Retina (tissue), 1 donor: ENCODE results near the gene LMF2.
"Not testable (repeated sequence)": the region's sequence is repeated elsewhere in the genome, so short reads cannot be mapped to it uniquely, and the experiment has no call there.

Source experiments
- DNase-seq: peaks from one replicate; pipeline ENCODE4 v3.0.0-alpha.2; 2016

Gene LMF2

GRCh38 chr22:50522806-50523438 is 15.4 kb upstream of the LMF2 start:
- DNase-seq = no peak

- DNase-seq = no peak
Observed at GRCh38 chr22:50522208-50522805, 14.8 kb upstream of the LMF2 start.

DNA sequence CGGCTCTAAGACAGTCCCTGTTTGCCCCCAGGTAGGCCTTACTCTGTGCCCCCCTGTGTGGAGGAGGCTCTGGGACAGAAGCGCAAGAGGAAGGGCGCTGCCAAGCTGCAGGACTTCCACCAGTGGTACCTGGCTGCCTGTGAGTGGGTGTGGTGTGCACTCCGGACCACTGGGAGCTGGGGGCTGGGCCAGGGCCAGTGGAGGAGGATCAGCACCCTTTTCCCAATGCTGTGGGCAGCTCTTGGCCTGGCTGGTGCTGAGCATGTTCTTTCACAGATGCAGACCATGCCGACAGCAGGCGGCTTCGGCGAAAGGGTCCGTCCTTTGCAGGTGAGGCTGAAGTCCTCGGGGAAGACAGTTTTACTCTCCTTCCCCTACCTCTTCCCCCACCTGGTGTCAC is 14.2 kb upstream of the LMF2 start:
- no peak for DNase-seq

- no peak for DNase-seq
Observed at GRCh38 chr22:50520826-50521453, 13.4 kb upstream of the LMF2 start.

- not testable (repeated sequence) for DNase-seq
Observed at GRCh38 chr22:50520184-50520583, 12.7 kb upstream of the LMF2 start.

DNA sequence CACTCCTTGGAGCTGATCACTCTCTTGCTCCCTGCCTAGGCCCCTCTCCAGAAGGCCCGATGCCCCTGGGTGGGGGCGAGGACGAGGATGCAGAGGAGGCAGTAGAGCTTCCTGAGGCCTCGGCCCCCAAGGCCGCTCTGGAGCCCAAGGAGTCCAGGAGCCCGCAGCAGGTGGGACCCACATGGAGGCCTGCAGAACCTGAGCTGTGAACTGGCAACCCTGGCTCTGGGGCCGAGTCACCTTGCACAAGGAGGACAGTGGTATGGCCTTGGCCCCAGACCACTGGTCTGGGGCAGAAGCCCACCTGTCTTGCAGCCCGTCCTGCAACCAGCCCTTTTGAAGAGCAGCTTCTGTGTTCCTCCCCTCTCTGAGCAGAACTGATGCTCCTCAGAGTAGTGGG is 11.6 kb upstream of the LMF2 start:
- no peak for DNase-seq

GRCh38 chr22:50518606-50519005 is 11.1 kb upstream of the LMF2 start:
- DNase-seq = no peak

GRCh38 chr22:50517495-50518260 is 10.2 kb upstream of the LMF2 start:
- DNase-seq = no peak

DNA sequence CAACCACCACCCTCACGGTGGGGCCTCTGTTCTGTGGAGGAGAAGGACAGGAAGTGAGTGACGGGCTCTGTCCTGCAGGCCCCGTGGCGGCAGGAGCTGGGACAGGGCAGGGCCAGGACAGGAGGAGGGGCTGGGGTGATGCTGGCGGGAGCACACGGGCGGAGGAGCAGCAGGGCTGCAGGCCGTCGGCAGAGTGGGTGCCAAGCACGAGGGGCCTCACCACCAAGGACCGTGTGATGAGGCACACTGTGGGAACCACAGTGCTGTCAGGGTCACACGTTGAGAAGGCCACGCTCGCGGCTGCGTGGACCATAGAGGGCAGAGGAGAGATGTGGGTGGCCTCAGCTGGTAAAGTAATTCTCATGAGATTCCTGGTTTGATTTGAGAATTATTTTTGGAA is 9.4 kb upstream of the LMF2 start:
- no peak for DNase-seq

DNA sequence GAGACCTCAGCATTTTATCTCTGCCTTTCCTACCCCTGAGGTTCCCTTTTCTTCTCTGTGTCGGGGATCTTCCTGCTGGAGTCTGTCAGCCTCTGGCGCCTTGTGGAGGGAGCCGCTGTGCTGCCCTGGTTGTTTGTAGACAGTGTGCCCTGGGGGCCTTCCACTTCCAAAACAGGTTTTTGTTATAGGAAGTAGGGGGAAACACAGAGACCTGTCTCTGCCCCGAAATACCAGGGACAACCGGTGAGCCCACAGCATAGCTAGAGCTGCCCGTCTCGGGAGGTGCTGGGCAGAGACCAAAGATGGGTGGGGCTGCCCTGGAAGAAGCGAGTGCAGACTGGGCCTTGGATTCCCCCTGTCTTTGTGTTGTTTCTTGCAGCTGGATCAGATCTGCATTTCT is 8.6 kb upstream of the LMF2 start:
- DNase-seq = no peak

GRCh38 chr22:50513175-50513574 is 5.7 kb upstream of the LMF2 start:
- no peak for DNase-seq

DNA sequence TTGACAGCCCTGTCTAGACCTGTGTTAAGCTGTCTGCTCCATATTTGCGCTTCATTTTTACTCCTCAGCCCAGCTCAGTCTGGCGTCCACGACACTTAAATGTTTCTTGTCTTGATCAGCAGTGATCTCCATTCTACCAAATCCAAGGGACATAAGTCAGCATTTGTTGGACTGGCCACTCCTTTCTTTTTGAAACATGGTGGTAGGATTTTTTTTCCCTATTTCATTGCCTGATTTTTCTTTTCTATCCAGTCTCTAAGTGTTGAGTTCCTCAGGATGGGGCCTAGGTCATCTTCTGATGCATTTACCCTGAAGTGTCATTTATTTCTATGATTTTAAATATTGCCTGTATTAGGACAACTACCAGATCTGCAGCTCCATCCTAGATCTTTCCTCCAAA is 1.4 kb upstream of the LMF2 start:
- no peak for DNase-seq

GRCh38 chr22:50507991-50508884 is 736 bp upstream of the LMF2 start, which contains the start of gene NCAPH2:
NCAPH2 (plus strand) TSS chr22:50508224; CDS start chr22:50508338, 114 bp downstream.
- peak; percentile 96 for DNase-seq

GRCh38 chr22:50506611-50507420 is 686 bp downstream of the LMF2 start:
- no peak for DNase-seq

DNA sequence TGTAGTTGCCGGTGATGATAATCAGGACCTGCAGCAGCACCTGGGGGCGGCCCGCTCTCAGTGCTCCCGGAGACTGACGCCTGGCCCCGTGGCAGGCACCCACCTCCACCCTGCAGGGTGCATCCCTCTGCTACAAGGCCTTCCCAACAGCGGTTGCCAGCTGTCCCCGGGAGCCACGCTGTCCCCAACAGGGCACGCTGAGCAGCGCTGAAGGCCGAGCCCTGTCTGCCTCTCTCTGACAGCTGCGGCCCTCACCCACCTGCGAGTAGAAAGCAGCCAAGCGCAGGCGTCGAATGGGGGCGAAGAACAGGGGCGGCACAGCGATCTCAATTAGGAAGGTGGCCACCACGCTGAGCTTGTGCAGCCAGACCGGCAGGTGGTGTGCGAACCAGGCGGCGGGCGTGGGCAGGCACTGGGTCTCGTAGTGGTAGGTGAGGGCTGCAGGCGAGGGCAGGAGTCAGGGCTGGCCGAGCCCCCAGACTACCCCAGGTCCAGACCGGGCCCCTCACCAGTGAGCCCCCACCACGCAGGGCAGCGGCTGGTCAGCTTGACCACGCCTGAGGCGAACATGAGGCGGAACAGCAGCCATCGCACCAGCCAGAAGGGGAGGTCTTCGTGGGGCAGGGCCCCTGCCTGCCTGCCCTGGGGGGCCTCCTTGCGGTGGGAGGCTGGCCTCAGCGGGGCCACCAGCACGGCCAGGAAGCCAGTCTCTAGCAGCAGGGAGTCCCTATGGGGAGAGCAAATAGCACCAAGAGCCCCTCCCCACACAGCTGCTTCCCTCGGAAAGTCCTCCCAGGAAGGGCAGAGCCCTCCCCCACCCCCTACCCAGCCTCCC is 1.5 kb downstream of the LMF2 start:
- DNase-seq = no peak

DNA sequence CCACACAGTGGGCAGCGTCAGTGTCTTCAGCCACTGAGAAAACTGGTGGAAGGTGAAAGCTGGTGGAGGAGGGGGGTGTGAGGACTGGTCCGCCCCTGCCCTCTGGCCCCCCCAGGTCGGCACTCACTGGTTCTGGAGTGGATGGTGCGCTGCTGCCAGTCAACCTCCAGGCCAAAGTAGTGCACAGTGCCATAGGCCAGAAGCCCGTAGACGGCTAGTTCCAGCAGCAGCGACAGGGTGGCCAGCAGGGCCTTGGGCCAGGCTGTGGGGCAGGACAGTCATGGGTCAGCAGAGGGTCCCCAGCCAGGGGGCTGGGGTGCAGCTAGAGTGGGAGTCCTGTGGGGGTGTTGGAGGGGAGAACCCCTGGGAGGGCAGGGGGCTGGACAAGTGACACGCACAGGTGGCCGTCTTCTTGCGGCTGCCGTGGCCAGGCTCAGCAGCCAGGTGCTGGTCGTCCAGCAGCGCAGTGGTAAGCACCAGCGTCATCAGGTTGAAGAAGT is 2.2 kb downstream of the LMF2 start:
- DNase-seq = no peak

GRCh38 chr22:50504369-50505211 is 2.9 kb downstream of the LMF2 start:
- no peak for DNase-seq

GRCh38 chr22:50503475-50504145 is 3.9 kb downstream of the LMF2 start:
- no peak for DNase-seq
